Activated CD4-positive, alpha-beta T cell treated with anti-CD3 and anti-CD28 coated beads, Interleukin-2, amount 50 U/mL, for 1 hour (primary cell): Measurements from ENCODE around the gene ABCA3.

Experiments used
- DNase-seq: peaks from one replicate; pipeline ENCODE4 v3.0.0-alpha.2; 2020

ABCA3 gene

GRCh38 chr16:2350500-2350899 is 10.0 kb upstream of the ABCA3 start:
- no peak for DNase-seq

GRCh38 chr16:2343211-2343610 is 2.7 kb upstream of the ABCA3 start:
- DNase-seq: no peak

GRCh38 chr16:2341456-2342447 is 1.2 kb upstream of the ABCA3 start:
- DNase-seq: no peak

- DNase-seq: peak; percentile 37
Measured at GRCh38 chr16:2339521-2340484, 725 bp downstream of the ABCA3 start.

- no peak for DNase-seq
Measured at GRCh38 chr16:2337431-2338296, 2.9 kb downstream of the ABCA3 start.

- DNase-seq: no peak
Measured at GRCh38 chr16:2335286-2335895, 5.1 kb downstream of the ABCA3 start.

GRCh38 chr16:2333772-2334379 is 6.7 kb downstream of the ABCA3 start:
- no peak for DNase-seq

GRCh38 chr16:2333231-2333630 is 7.3 kb downstream of the ABCA3 start:
- no peak for DNase-seq

- DNase-seq: no peak
Measured at GRCh38 chr16:2331931-2332267, 8.6 kb downstream of the ABCA3 start.

- no peak for DNase-seq
Measured at GRCh38 chr16:2331199-2331930, 9.2 kb downstream of the ABCA3 start.

GRCh38 chr16:2329532-2329931 is 11.0 kb downstream of the ABCA3 start:
- DNase-seq: no peak

GRCh38 chr16:2328428-2328827 is 12.1 kb downstream of the ABCA3 start:
- no peak for DNase-seq

- DNase-seq: no peak
Measured at GRCh38 chr16:2326191-2326590, 14.3 kb downstream of the ABCA3 start.

GRCh38 chr16:2325791-2326190 is 14.7 kb downstream of the ABCA3 start:
- no peak for DNase-seq

GRCh38 chr16:2325181-2325580 is 15.3 kb downstream of the ABCA3 start:
- no peak for DNase-seq

GRCh38 chr16:2324296-2324859 is 16.1 kb downstream of the ABCA3 start:
- DNase-seq: no peak

- no peak for DNase-seq
Measured at GRCh38 chr16:2323701-2324100, 16.8 kb downstream of the ABCA3 start.

- no peak for DNase-seq
Measured at GRCh38 chr16:2319606-2320005, 20.9 kb downstream of the ABCA3 start.

GRCh38 chr16:2317231-2318020 is 23.1 kb downstream of the ABCA3 start:
- DNase-seq: no peak
